Activated CD4-positive, alpha-beta T cell treated with anti-CD3 and anti-CD28 coated beads for 4 hours (primary cell): ENCODE data around the gene STAC3.

Source experiments
- DNase-seq, 2 donors: peaks; one replicate each; pipeline ENCODE4 v3.0.0-alpha.2; 2020

STAC3 gene

DNA sequence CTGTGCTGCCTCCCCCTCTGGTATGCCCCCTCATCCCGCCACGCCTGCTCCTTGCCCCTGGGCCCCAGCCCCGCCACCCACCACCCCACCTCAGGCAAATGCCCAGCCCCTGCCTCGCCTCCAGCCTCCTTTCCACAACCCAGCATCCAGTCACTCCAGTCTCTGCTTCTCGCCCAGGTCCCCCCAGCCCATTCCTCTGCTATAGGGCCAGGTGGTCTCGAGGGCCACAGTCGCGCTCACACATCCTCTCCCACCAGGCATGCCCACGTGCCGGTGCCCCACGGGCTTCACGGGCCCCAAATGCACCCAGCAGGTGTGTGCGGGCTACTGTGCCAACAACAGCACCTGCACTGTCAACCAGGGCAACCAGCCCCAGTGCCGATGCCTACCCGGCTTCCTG, 40.5 kb downstream of the STAC3 start:
- no peak for DNase-seq

GRCh38 chr12:57209916-57210315, 41.1 kb downstream of the STAC3 start:
- DNase-seq, result no peak

DNA sequence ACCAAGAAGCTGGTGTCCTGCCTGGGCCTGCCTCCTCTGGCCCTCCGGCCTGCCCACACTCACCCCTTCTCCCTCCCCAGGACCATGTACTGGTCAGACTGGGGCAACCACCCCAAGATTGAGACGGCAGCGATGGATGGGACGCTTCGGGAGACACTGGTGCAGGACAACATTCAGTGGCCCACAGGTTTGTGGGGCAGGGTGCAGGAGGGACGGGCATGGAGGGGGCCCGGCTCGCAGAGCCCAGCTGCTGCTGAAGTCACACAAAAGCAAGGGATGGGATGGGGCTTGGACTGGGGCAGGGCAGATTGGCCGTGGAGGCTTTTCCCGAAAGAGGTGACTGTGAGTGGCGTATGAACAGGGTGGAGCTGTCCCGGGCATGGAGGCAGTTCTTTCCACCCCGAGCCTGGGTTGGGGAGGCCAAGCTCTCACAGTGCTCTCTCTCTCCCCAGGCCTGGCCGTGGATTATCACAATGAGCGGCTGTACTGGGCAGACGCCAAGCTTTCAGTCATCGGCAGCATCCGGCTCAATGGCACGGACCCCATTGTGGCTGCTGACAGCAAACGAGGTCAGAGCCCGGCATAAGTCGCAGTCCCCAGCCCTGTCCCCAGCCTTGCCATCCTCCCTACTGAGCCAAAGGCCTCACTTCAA, 42.2 kb downstream of the STAC3 start:
- DNase-seq, result no peak

- DNase-seq, result no peak
Measured at GRCh38 chr12:57207731-57208630, 43.0 kb downstream of the STAC3 start.

DNA sequence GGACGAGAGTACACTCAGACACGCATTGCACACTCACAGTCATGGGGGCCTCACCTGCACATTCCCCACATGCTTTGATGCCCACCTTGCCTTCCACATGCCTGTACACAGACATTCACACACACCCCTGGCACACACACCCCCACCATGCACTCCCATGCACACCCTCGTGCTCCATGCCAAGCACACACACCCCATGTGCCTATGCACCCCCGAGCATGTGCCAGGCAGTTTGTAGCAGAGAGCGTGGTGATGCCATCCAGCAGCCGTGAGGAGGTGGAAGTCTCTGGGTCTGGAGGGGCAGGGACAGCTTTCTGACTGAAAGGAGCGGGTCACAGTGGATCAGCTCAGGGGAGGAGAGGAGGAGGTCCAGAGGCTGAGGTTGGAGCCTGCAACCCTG, 45.1 kb downstream of the STAC3 start:
- no peak for DNase-seq

GRCh38 chr12:57205186-57205585, 45.8 kb downstream of the STAC3 start:
- no peak for DNase-seq

GRCh38 chr12:57204454-57204853, 46.5 kb downstream of the STAC3 start:
- no peak for DNase-seq

- DNase-seq, result no peak
Measured at GRCh38 chr12:57203791-57204190, 47.2 kb downstream of the STAC3 start.

- no peak for DNase-seq
Measured at GRCh38 chr12:57203201-57203600, 47.8 kb downstream of the STAC3 start.

DNA sequence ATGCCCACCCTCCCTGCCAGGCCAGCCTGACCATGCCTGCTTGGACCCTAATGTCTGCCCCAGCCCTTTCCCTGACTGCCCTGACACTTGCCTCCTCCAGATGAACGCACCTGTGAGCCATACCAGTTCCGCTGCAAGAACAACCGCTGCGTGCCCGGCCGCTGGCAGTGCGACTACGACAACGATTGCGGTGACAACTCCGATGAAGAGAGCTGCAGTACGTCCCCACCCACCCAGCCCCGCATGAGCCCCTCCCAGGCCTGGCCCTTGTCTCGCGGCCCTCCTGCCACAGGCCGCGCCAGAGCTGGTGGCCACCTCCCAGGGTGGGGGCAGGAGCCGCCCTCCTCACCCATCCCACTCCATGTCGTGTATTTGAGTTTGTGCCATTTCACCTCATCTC, 48.7 kb downstream of the STAC3 start:
- DNase-seq, result no peak

GRCh38 chr12:57201631-57202030, 49.4 kb downstream of the STAC3 start:
- DNase-seq, result no peak

DNA sequence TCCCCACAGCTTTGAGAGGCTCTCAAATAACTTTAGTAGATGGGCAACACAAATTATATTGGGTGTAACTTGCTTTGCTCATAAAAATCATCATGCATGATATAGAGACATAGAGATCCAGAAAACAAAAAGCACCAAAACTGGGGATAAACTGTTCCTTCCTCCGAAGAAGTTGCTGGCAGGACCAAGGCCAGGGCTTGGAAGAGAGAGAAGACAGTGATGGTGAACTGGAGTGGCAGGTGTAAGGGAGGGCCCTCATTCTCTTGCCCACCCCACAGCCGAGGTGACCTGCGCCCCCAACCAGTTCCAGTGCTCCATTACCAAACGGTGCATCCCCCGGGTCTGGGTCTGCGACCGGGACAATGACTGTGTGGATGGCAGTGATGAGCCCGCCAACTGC, 49.8 kb downstream of the STAC3 start:
- DNase-seq, result no peak

DNA sequence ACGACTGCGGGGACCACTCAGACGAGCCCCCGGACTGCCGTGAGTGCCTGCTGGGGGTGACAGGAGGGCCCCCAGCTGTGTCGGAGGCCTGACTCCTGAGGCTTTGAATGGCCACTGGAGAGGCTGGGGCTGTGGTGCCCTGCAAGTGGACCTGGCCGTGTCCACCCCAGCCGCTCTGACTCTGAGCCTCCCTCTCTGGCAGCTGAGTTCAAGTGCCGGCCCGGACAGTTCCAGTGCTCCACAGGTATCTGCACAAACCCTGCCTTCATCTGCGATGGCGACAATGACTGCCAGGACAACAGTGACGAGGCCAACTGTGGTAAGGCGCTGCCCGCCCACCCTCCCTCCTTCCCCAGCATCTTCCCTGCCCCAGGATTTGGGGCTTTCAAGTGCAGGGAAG, 50.5 kb downstream of the STAC3 start:
- no peak for DNase-seq

DNA sequence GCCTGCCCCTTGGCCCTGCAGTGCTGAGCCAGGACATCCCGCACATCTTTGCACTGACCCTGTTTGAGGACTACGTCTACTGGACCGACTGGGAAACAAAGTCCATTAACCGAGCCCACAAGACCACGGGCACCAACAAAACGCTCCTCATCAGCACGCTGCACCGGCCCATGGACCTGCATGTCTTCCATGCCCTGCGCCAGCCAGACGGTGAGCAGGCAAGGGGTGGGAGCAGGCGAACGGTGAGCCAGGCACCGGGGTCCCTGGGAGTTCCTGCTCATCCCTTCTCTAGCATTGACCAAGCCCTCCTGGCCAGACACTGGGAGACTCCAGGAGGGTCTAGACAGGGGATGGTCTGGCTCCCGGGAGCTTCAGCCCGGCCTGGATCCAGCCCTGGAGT, 51.8 kb downstream of the STAC3 start:
- DNase-seq, result no peak

DNA sequence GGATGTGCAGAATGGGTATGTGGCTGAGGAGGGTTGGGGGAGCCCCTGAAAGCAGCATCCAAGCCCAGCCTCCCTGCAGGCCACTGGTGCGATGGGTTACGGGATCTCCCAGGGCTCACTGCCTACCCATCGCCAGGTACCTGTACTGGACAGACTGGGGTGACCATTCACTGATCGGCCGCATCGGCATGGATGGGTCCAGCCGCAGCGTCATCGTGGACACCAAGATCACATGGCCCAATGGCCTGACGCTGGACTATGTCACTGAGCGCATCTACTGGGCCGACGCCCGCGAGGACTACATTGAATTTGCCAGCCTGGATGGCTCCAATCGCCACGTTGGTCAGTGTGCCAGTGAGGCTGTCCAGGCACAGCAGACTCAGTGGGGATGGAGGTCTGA, 52.7 kb downstream of the STAC3 start:
- DNase-seq, result no peak

DNA sequence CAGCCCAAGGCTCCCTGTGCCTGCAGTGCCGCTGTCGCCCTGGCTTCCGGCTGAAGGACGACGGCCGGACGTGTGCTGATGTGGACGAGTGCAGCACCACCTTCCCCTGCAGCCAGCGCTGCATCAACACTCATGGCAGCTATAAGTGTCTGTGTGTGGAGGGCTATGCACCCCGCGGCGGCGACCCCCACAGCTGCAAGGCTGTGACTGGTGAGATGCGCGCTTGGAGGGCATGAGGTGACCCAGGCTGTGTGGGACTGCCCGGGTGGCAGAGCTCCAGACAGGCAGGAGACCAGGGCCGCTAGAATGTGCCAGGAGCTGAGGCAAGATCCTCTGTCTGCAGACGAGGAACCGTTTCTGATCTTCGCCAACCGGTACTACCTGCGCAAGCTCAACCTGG, 54.0 kb downstream of the STAC3 start:
- no peak for DNase-seq

DNA sequence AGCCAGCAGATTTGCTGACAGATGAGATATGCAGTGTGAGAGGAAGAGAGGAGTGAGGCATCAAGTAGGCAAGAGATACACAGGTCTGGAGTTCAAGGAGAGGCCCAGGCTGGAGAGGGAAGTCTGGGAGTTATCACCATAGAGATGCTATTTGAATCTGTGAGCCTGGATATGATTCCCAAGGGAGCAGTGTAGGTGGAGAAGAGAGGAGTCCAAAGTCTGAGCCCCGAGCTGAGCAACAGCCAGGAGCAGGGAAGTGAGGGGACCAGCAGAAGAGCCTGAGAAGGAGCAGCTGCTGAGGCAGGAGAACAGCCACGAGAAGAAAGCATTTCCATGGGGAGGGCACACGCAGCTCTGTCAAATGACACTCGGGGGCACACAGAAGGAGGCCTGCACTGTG, 54.5 kb downstream of the STAC3 start:
- DNase-seq, result no peak

DNA sequence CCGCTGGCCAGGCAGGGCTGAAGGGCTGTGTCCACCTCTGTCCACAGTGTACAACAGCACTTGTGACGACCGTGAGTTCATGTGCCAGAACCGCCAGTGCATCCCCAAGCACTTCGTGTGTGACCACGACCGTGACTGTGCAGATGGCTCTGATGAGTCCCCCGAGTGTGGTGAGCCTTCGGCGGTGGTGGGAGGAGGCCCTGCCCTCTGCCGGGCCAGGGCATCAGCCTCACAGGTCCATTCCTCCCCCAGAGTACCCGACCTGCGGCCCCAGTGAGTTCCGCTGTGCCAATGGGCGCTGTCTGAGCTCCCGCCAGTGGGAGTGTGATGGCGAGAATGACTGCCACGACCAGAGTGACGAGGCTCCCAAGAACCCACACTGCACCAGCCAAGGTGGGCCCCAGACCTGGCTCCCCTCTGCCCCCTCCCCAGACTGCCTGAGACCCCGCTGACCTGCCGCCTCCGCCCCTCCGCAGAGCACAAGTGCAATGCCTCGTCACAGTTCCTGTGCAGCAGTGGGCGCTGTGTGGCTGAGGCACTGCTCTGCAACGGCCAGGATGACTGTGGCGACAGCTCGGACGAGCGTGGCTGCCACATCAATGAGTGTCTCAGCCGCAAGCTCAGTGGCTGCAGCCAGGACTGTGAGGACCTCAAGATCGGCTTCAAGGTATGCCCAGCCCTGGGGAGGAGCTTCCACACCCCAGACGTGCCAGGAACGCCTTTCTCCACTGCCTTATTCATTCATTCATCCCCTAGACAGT, 55.2 kb downstream of the STAC3 start:
- DNase-seq, result no peak

DNA sequence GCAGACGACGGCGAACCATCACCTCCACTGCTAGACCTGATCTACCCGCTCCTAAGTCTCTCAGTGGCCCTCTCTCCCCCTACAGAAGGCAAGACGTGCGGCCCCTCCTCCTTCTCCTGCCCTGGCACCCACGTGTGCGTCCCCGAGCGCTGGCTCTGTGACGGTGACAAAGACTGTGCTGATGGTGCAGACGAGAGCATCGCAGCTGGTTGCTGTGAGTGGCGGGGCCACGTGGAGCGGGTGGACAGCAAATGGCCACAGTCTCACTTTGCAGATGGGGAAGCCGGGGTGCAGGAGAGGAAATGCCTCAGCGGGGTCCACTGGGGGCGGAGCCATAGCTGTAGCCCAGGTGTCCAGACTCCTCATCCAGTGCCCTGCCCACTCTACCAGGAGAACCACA, 55.8 kb downstream of the STAC3 start:
- DNase-seq, result no peak

GRCh38 chr12:57194253-57194652, 56.7 kb downstream of the STAC3 start:
- no peak for DNase-seq

- no peak for DNase-seq
Measured at GRCh38 chr12:57193706-57194245, 57.2 kb downstream of the STAC3 start.
